Measurements from ENCODE around the gene ADGRD1. TPM values are rescaled to one million over a fixed set of nuclear protein-coding genes. Genes with fewer than 3 reads are reported as not detected.

ADGRD1 gene
- total RNA-seq, 1 experiment from 2014 or later = 0.05 TPM

- in situ Hi-C loops (cut with HindIII; ENCODE audit: low pct_unique_long_range_greater_than_20kb, low sequenced_read_pairs) = no loop called here
- DNase-seq (ENCODE audit: low read depth, low spot score) = no peak
Observed at GRCh38 chr12:131103669-131104462, 150.2 kb downstream of the ADGRD1 start.

GRCh38 chr12:131104463-131105350, 151.0 kb downstream of the ADGRD1 start:
- peak; percentile 78 for DNase-seq (ENCODE audit: low read depth, low spot score)
- in situ Hi-C loops (cut with HindIII; ENCODE audit: low pct_unique_long_range_greater_than_20kb, low sequenced_read_pairs) = no loop called here

- DNase-seq (ENCODE audit: low read depth, low spot score) = no peak
- in situ Hi-C loops (cut with HindIII; ENCODE audit: low pct_unique_long_range_greater_than_20kb, low sequenced_read_pairs) = no loop called here
Observed at GRCh38 chr12:131105351-131105735, 151.6 kb downstream of the ADGRD1 start.

- in situ Hi-C loops (cut with HindIII; ENCODE audit: low pct_unique_long_range_greater_than_20kb, low sequenced_read_pairs) = no loop called here
- no peak for DNase-seq (ENCODE audit: low read depth, low spot score)
Observed at GRCh38 chr12:131105736-131106348, 152.1 kb downstream of the ADGRD1 start.

GRCh38 chr12:131106349-131106941, 152.7 kb downstream of the ADGRD1 start:
- DNase-seq (ENCODE audit: low read depth, low spot score) = no peak
- in situ Hi-C loops (cut with HindIII; ENCODE audit: low pct_unique_long_range_greater_than_20kb, low sequenced_read_pairs) = no loop called here

GRCh38 chr12:131108177-131108955, 154.7 kb downstream of the ADGRD1 start:
- in situ Hi-C loops (cut with HindIII; ENCODE audit: low pct_unique_long_range_greater_than_20kb, low sequenced_read_pairs) = no loop called here
- DNase-seq (ENCODE audit: low read depth, low spot score) = peak; percentile 27

- no peak for DNase-seq (ENCODE audit: low read depth, low spot score)
- in situ Hi-C loops (cut with HindIII; ENCODE audit: low pct_unique_long_range_greater_than_20kb, low sequenced_read_pairs) = no loop called here
Observed at GRCh38 chr12:131111446-131111845, 157.7 kb downstream of the ADGRD1 start.

- in situ Hi-C loops (cut with HindIII; ENCODE audit: low pct_unique_long_range_greater_than_20kb, low sequenced_read_pairs) = no loop called here
- no peak for DNase-seq (ENCODE audit: low read depth, low spot score)
Observed at GRCh38 chr12:131112021-131112420, 158.3 kb downstream of the ADGRD1 start.

- DNase-seq (ENCODE audit: low read depth, low spot score) = no peak
- in situ Hi-C loops (cut with HindIII; ENCODE audit: low pct_unique_long_range_greater_than_20kb, low sequenced_read_pairs) = no loop called here
Observed at GRCh38 chr12:131112700-131113290, 159.1 kb downstream of the ADGRD1 start.

GRCh38 chr12:131113568-131114270, 160.0 kb downstream of the ADGRD1 start:
- no peak for DNase-seq (ENCODE audit: low read depth, low spot score)
- in situ Hi-C loops (cut with HindIII; ENCODE audit: low pct_unique_long_range_greater_than_20kb, low sequenced_read_pairs) = no loop called here

- in situ Hi-C loops (cut with HindIII; ENCODE audit: low pct_unique_long_range_greater_than_20kb, low sequenced_read_pairs) = no loop called here
- DNase-seq (ENCODE audit: low read depth, low spot score) = no peak
Observed at GRCh38 chr12:131114271-131114670, 160.6 kb downstream of the ADGRD1 start.

- no peak for DNase-seq (ENCODE audit: low read depth, low spot score)
- in situ Hi-C loops (cut with HindIII; ENCODE audit: low pct_unique_long_range_greater_than_20kb, low sequenced_read_pairs) = no loop called here
Observed at GRCh38 chr12:131114942-131115584, 161.4 kb downstream of the ADGRD1 start.

- DNase-seq (ENCODE audit: low read depth, low spot score) = no peak
- in situ Hi-C loops (cut with HindIII; ENCODE audit: low pct_unique_long_range_greater_than_20kb, low sequenced_read_pairs) = no loop called here
Observed at GRCh38 chr12:131115766-131116467, 162.2 kb downstream of the ADGRD1 start.

GRCh38 chr12:131116468-131117117, 162.9 kb downstream of the ADGRD1 start:
- in situ Hi-C loops (cut with HindIII; ENCODE audit: low pct_unique_long_range_greater_than_20kb, low sequenced_read_pairs) = no loop called here

More at GRCh38 chr12:131116468-131117117, 162.9 kb downstream of the ADGRD1 start:
- peak; percentile 33 for DNase-seq (ENCODE audit: low read depth, low spot score)
